ENCODE data around the gene IL15RA.

The IL15RA gene

GRCh38 chr10:5992398-5992797 lies 15.1 kb upstream of the IL15RA start:
- H3K9me3 ChIP-seq (ENCODE audit: control insufficient read depth, insufficient read depth, low read length), result no peaks in the 10 kb centered on the region; the same call in 1 of the 2 replicates
- no peak overlapping the region for H3K4me3 ChIP-seq (ENCODE audit: low read length)
- H3K9me2 ChIP-seq (replicated peaks; ENCODE audit: control insufficient read depth, low read length), result no peaks in the 10 kb centered on the region
- H3K4me1 ChIP-seq (ENCODE audit: control insufficient read depth, low read length), result no peaks in the 10 kb centered on the region
- H3K27ac ChIP-seq (ENCODE audit: low read depth, low read length), result no peak overlapping the region
- H3K27me3 ChIP-seq (ENCODE audit: control insufficient read depth, low read length), result peaks cover 17% of the 10 kb centered on the region
- H3F3A ChIP-seq (ENCODE audit: control insufficient read depth, insufficient read depth), result no peaks in the 10 kb centered on the region
- H4K20me1 ChIP-seq (ENCODE audit: control insufficient read depth, insufficient read depth, low read depth, low read length), result no peaks in the 10 kb centered on the region
- no peaks in the 10 kb centered on the region for H3K36me3 ChIP-seq (ENCODE audit: control insufficient read depth, low read length)
- no peak overlapping the region for H3K4me2 ChIP-seq (ENCODE audit: low read length)
- no peak for TF ChIP-seq CTCF (IDR thresholded peaks at IDR 0.05; ENCODE audit: low read depth, low read length, poor library complexity, severe bottlenecking)
- no peaks in the 10 kb centered on the region for H3K79me2 ChIP-seq (ENCODE audit: control insufficient read depth, low read length)

GRCh38 chr10:5991708-5992107 lies 14.4 kb upstream of the IL15RA start:
- no peaks in the 10 kb centered on the region for H3K36me3 ChIP-seq (ENCODE audit: control insufficient read depth, low read length)
- no peak overlapping the region for H3K4me3 ChIP-seq (ENCODE audit: low read length)
- TF ChIP-seq EZH2phosphoT487 (IDR thresholded peaks at IDR 0.05; ENCODE audit: borderline replicate concordance, low read length), result no peak
- TF ChIP-seq CTCF (IDR thresholded peaks at IDR 0.05; ENCODE audit: low read depth, low read length, poor library complexity, severe bottlenecking), result no peak
- no peak overlapping the region for H3K4me2 ChIP-seq (ENCODE audit: low read length)
- H3F3A ChIP-seq (ENCODE audit: control insufficient read depth, insufficient read depth), result no peaks in the 10 kb centered on the region
- H3K27me3 ChIP-seq (ENCODE audit: control insufficient read depth, low read length), result peaks cover 19% of the 10 kb centered on the region
- no peaks in the 10 kb centered on the region for H4K20me1 ChIP-seq (ENCODE audit: control insufficient read depth, insufficient read depth, low read depth, low read length)
- H3K9me2 ChIP-seq (replicated peaks; ENCODE audit: control insufficient read depth, low read length), result no peaks in the 10 kb centered on the region
- no peaks in the 10 kb centered on the region for H3K79me2 ChIP-seq (ENCODE audit: control insufficient read depth, low read length)
- H3K9me3 ChIP-seq (ENCODE audit: control insufficient read depth, insufficient read depth, low read length), result no peaks in the 10 kb centered on the region; the same call in 1 of the 2 replicates
- H3K4me1 ChIP-seq (ENCODE audit: control insufficient read depth, low read length), result no peaks in the 10 kb centered on the region
- no peak overlapping the region for H3K27ac ChIP-seq (ENCODE audit: low read depth, low read length)

GRCh38 chr10:5989756-5990155 lies 12.4 kb upstream of the IL15RA start:
- no peaks in the 10 kb centered on the region for H3F3A ChIP-seq (ENCODE audit: control insufficient read depth, insufficient read depth)
- H3K79me2 ChIP-seq (ENCODE audit: control insufficient read depth, low read length), result no peaks in the 10 kb centered on the region
- H3K4me1 ChIP-seq (ENCODE audit: control insufficient read depth, low read length), result no peaks in the 10 kb centered on the region
- H3K9me3 ChIP-seq (ENCODE audit: control insufficient read depth, insufficient read depth, low read length), result no peaks in the 10 kb centered on the region; the same call in 1 of the 2 replicates
- H3K27me3 ChIP-seq (ENCODE audit: control insufficient read depth, low read length), result peaks cover 24% of the 10 kb centered on the region
- no peaks in the 10 kb centered on the region for H3K9me2 ChIP-seq (replicated peaks; ENCODE audit: control insufficient read depth, low read length)
- no peak overlapping the region for H3K27ac ChIP-seq (ENCODE audit: low read depth, low read length)
- no peak overlapping the region for H3K4me2 ChIP-seq (ENCODE audit: low read length)
- no peak for TF ChIP-seq EZH2phosphoT487 (IDR thresholded peaks at IDR 0.05; ENCODE audit: borderline replicate concordance, low read length)
- TF ChIP-seq CTCF (IDR thresholded peaks at IDR 0.05; ENCODE audit: low read depth, low read length, poor library complexity, severe bottlenecking), result no peak
- no peaks in the 10 kb centered on the region for H4K20me1 ChIP-seq (ENCODE audit: control insufficient read depth, insufficient read depth, low read depth, low read length)
- H3K36me3 ChIP-seq (ENCODE audit: control insufficient read depth, low read length), result no peaks in the 10 kb centered on the region
- H3K4me3 ChIP-seq (ENCODE audit: low read length), result no peak overlapping the region

Data from DOHH2 (cell line).